Astrocyte (in vitro differentiated cells and primary cell): ENCODE measurements around the gene PCDHGA3. TPM values are rescaled to one million over a fixed set of nuclear protein-coding genes. Genes with fewer than 3 reads are reported as not detected.

ENCODE experiments used
- DNase-seq: peaks from one replicate; pipeline ENCODE4 v3.0.0-alpha.2; 2010; ENCODE audit warnings: low read depth
- FAIRE-seq: peaks from 2 replicates; lab custom pipeline; 2011; peaks lifted over from hg19 to GRCh38; lab: Jason Lieb, UNC
- H2AFZ ChIP-seq: 2 replicates; pipeline ENCODE4 v1.6.0; 2012; ENCODE audit warnings: low read depth, low read length, inconsistent platforms
- H3K27ac ChIP-seq: 2 replicates; pipeline ENCODE4 v1.5.1; 2011; ENCODE audit warnings: low read depth, low read length, inconsistent platforms
- H3K27me3 ChIP-seq: 2 replicates; pipeline ENCODE4 v1.6.0; 2011; ENCODE audit warnings: low read length, inconsistent platforms; ENCODE audit not compliant: insufficient read depth
- H3K36me3 ChIP-seq: 2 replicates; pipeline ENCODE4 v1.5.1; 2011; ENCODE audit warnings: low read length, inconsistent platforms; ENCODE audit not compliant: insufficient read depth
- H3K4me1 ChIP-seq: 2 replicates; pipeline ENCODE4 v1.5.1; 2011; ENCODE audit warnings: low read length, inconsistent platforms; ENCODE audit not compliant: insufficient read depth
- H3K4me2 ChIP-seq: 2 replicates; pipeline ENCODE4 v1.6.0; 2012; ENCODE audit warnings: low read length, inconsistent platforms
- H3K4me3 ChIP-seq: 2 replicates; pipeline ENCODE4 v1.5.1; 2011; ENCODE audit warnings: low read depth, mild to moderate bottlenecking, low read length, inconsistent platforms; ENCODE audit not compliant: insufficient read depth
- H3K79me2 ChIP-seq: 2 replicates; pipeline ENCODE4 v1.6.0; 2012; ENCODE audit warnings: mild to moderate bottlenecking, low read length, inconsistent platforms; ENCODE audit not compliant: insufficient read depth
- H3K9ac ChIP-seq: 2 replicates; pipeline ENCODE4 v1.6.0; 2012; ENCODE audit warnings: mild to moderate bottlenecking, low read length, inconsistent platforms
- H3K9me3 ChIP-seq: 2 replicates; pipeline ENCODE4 v1.5.1; 2012; ENCODE audit warnings: low read depth, mild to moderate bottlenecking, low read length, inconsistent platforms; ENCODE audit not compliant: insufficient read depth
- H4K20me1 ChIP-seq: 2 replicates; pipeline ENCODE4 v1.6.0; 2012; ENCODE audit warnings: low read length, inconsistent platforms; ENCODE audit not compliant: insufficient read depth
- H3K27ac Mint-ChIP-seq: one replicate; pipeline ENCODE4 v1.8.0; 2021; ENCODE audit warnings: mild to moderate bottlenecking, mixed read lengths; ENCODE audit not compliant: unreplicated experiment
- H3K27me3 Mint-ChIP-seq: one replicate; pipeline ENCODE4 v1.8.0; 2021; ENCODE audit warnings: low read depth, mixed read lengths; ENCODE audit not compliant: unreplicated experiment
- H3K36me3 Mint-ChIP-seq: one replicate; pipeline ENCODE4 v1.8.0; 2021; ENCODE audit warnings: low read depth, mixed read lengths; ENCODE audit not compliant: unreplicated experiment
- H3K4me1 Mint-ChIP-seq: one replicate; pipeline ENCODE4 v1.8.0; 2021; ENCODE audit warnings: low read depth, mixed read lengths; ENCODE audit not compliant: unreplicated experiment
- H3K4me3 Mint-ChIP-seq: one replicate; pipeline ENCODE4 v1.8.0; 2021; ENCODE audit warnings: mild to moderate bottlenecking, moderate library complexity, mixed read lengths; ENCODE audit not compliant: unreplicated experiment
- H3K9me3 Mint-ChIP-seq: one replicate; pipeline ENCODE4 v1.8.0; 2021; ENCODE audit warnings: mild to moderate bottlenecking, mixed read lengths; ENCODE audit not compliant: unreplicated experiment
- EZH2 ChIP-seq: IDR thresholded peaks from 2 replicates; pipeline ENCODE4 v1.6.1; 2012; ENCODE audit warnings: mild to moderate bottlenecking, low read length, inconsistent platforms; ENCODE audit not compliant: insufficient read depth
- total RNA-seq: library from RNA; stranded (reverse); gene quantifications from 2 replicates; pipeline ENCODE4 v1.2.1, GENCODE V29; 2021
- TF ChIP-seq, protein P1 (sequence below): IDR thresholded peaks from 2 replicates; pipeline ENCODE4 v1.5.1; 2011; ENCODE audit warnings: low read depth, mild to moderate bottlenecking, inconsistent platforms, low read length, moderate library complexity; ENCODE audit not compliant: insufficient read depth

PCDHGA3 gene
- total RNA-seq, 1 donor from 2014 or later = 0.14 TPM

DNA sequence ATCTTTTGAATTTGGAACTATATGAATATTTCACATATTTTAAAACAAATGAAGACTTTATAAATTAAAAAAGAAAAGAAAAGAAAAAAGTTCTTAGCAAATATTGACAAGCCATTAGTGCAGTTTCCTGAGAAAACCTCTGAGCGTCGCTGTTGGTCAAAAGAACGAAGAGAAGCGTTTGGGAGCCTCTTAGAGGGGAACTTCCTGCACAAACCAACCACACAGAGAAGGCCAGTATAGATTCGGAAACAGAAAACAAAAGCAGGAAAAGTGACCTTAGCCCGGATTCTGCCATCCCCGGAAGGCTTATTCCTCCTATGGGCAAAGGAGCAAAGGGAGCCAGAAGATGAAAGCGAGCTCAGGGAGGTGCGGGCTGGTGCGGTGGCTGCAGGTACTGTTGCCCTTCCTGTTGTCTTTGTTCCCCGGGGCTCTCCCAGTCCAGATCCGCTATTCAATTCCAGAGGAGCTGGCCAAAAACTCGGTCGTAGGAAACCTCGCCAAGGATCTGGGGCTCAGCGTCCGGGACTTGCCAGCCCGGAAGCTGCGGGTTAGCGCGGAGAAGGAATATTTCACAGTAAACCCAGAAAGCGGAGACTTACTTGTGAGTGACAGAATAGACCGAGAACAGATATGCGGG is 16.3 kb downstream of the PCDHGA3 start, which contains the start of gene PCDHGB2:
Gene PCDHGB2 (plus strand): TSS at position 205 of the 637 bp plus-strand sequence. CDS start 142 bp downstream, at position 347.
- peak within 1 kb of the TSS; percentile 29 for H3K27ac Mint-ChIP-seq
- Histone ChIP-seq H3K36me3 (no peaks in the 10 kb centered on the region), H2AFZ (peak within 1 kb of the TSS; percentile 37), H3K79me2 (no peaks in the 10 kb centered on the region), H4K20me1 (no peaks in the 10 kb centered on the region), H3K9ac (peak within 1 kb of the TSS; percentile 10), H3K4me3 (no peak within 1 kb of the TSS), H3K4me2 (peak within 1 kb of the TSS; percentile 55), H3K4me1 (no peaks in the 10 kb centered on the region), H3K27ac (no peak within 1 kb of the TSS), H3K27me3 (peaks cover 20% of the 10 kb centered on the region), H3K9me3 (peaks cover 59% of the 10 kb centered on the region)
- peaks cover 31% of the 10 kb centered on the region for H3K9me3 Mint-ChIP-seq
- TF ChIP-seq EZH2 = no peak
- TF ChIP-seq, protein P1, sequence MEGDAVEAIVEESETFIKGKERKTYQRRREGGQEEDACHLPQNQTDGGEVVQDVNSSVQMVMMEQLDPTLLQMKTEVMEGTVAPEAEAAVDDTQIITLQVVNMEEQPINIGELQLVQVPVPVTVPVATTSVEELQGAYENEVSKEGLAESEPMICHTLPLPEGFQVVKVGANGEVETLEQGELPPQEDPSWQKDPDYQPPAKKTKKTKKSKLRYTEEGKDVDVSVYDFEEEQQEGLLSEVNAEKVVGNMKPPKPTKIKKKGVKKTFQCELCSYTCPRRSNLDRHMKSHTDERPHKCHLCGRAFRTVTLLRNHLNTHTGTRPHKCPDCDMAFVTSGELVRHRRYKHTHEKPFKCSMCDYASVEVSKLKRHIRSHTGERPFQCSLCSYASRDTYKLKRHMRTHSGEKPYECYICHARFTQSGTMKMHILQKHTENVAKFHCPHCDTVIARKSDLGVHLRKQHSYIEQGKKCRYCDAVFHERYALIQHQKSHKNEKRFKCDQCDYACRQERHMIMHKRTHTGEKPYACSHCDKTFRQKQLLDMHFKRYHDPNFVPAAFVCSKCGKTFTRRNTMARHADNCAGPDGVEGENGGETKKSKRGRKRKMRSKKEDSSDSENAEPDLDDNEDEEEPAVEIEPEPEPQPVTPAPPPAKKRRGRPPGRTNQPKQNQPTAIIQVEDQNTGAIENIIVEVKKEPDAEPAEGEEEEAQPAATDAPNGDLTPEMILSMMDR = peak; percentile 30
- no peak for FAIRE-seq
- H3K4me3 Mint-ChIP-seq = no peak within 1 kb of the TSS
- no peaks in the 10 kb centered on the region for H3K4me1 Mint-ChIP-seq
- H3K36me3 Mint-ChIP-seq = peaks cover 21% of the 10 kb centered on the region
- H3K27me3 Mint-ChIP-seq = no peaks in the 10 kb centered on the region
- DNase-seq = peak; percentile 26

DNA sequence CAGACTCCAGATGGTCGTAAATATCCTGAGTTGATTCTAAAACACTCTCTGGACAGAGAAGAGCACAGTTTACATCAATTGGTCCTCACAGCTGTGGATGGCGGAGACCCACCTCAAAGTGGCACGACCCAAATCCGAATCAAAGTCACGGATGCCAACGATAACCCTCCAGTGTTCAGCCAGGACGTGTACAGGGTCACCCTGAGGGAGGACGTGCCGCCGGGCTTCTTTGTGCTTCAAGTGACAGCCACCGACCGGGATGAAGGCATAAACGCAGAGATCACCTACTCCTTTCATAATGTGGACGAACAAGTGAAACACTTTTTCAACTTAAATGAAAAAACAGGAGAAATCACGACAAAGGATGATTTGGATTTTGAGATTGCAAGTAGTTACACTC is 17.1 kb downstream of the PCDHGA3 start:
- no peak for TF ChIP-seq EZH2
- TF ChIP-seq, protein P1 = no peak
- peaks cover 24% of the 10 kb centered on the region for H3K27me3 ChIP-seq
- peaks cover 18% of the 10 kb centered on the region for H3K36me3 Mint-ChIP-seq
- no peaks in the 10 kb centered on the region for H3K79me2 ChIP-seq
- peak overlapping the region; percentile 55 for H3K4me2 ChIP-seq
- H3K27me3 Mint-ChIP-seq = no peaks in the 10 kb centered on the region
- H3K9me3 ChIP-seq = peaks cover 60% of the 10 kb centered on the region
- no peak overlapping the region for H3K9ac ChIP-seq
- no peak overlapping the region for H3K4me3 Mint-ChIP-seq
- DNase-seq (no peak), FAIRE-seq (no peak)
- H3K4me3 ChIP-seq = no peak overlapping the region
- no peaks in the 10 kb centered on the region for H3K4me1 Mint-ChIP-seq
- no peaks in the 10 kb centered on the region for H3K4me1 ChIP-seq
- H2AFZ ChIP-seq = no peak overlapping the region
- H4K20me1 ChIP-seq = no peaks in the 10 kb centered on the region
- no peak overlapping the region for H3K27ac ChIP-seq
- H3K36me3 ChIP-seq = no peaks in the 10 kb centered on the region
- no peak overlapping the region for H3K27ac Mint-ChIP-seq
- peaks cover 32% of the 10 kb centered on the region for H3K9me3 Mint-ChIP-seq

DNA sequence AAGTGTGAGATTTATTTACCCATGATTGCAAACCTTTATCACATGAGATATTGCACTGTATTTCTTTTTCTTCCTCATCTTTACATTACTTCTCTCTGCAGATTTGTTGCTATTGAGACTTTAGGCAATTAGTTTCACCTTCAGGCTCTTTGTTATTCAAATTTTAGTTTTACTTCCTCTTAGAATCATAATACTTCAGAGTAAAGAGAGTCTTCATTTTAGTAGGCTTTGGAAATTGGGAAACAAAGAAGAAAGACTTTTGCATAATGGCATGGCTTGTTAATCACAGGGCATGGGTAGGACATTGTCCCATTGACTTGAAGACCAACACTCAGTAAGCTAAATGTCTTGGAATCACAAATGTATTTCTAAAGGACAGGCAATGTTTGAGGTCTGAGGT is 19.1 kb downstream of the PCDHGA3 start:
- H4K20me1 ChIP-seq = no peaks in the 10 kb centered on the region
- TF ChIP-seq, protein P1 = no peak
- no peak for TF ChIP-seq EZH2
- H3K36me3 ChIP-seq = no peaks in the 10 kb centered on the region
- H3K4me3 ChIP-seq = no peak overlapping the region
- Mint-ChIP-seq H3K4me1 (no peaks in the 10 kb centered on the region), H3K9me3 (peaks cover 29% of the 10 kb centered on the region), H3K27ac (no peak overlapping the region), H3K4me3 (no peak overlapping the region), H3K36me3 (peaks cover 13% of the 10 kb centered on the region), H3K27me3 (no peaks in the 10 kb centered on the region)
- no peak for FAIRE-seq
- H3K4me1 ChIP-seq = no peaks in the 10 kb centered on the region
- no peak overlapping the region for H3K27ac ChIP-seq
- no peak for DNase-seq
- no peak overlapping the region for H3K9ac ChIP-seq
- H3K9me3 ChIP-seq = peaks cover 54% of the 10 kb centered on the region
- no peaks in the 10 kb centered on the region for H3K79me2 ChIP-seq
- no peak overlapping the region for H2AFZ ChIP-seq
- peaks cover 24% of the 10 kb centered on the region for H3K27me3 ChIP-seq
- H3K4me2 ChIP-seq = no peak overlapping the region
